C4-2B (cell line): ENCODE data around the gene NUDT4.
A peak's percentile ranks its signal among the peaks of the same experiment; 100 is the strongest.

Experiments used
- H3K27ac ChIP-seq: fragments of 450-650 bp; 2 replicates; pipeline ENCODE4 v1.5.1; 2017
- ZFX ChIP-seq: fragments of 450-650 bp; IDR thresholded peaks from 2 replicates; pipeline ENCODE4 v1.6.1; 2017
- TF ChIP-seq, protein P1 (sequence below): fragments of 450-650 bp; conservative IDR thresholded peaks from 2 replicates; pipeline ENCODE4 v1.5.1; 2017; ENCODE audit warnings: mild to moderate bottlenecking

The NUDT4 gene

GRCh38 chr12:93377252-93378195 lies at the start of gene NUDT4:
Gene NUDT4, plus strand, starts transcription at chr12:93377925. Its CDS starts 398 bp downstream, at chr12:93378323.
- TF ChIP-seq, protein P1, sequence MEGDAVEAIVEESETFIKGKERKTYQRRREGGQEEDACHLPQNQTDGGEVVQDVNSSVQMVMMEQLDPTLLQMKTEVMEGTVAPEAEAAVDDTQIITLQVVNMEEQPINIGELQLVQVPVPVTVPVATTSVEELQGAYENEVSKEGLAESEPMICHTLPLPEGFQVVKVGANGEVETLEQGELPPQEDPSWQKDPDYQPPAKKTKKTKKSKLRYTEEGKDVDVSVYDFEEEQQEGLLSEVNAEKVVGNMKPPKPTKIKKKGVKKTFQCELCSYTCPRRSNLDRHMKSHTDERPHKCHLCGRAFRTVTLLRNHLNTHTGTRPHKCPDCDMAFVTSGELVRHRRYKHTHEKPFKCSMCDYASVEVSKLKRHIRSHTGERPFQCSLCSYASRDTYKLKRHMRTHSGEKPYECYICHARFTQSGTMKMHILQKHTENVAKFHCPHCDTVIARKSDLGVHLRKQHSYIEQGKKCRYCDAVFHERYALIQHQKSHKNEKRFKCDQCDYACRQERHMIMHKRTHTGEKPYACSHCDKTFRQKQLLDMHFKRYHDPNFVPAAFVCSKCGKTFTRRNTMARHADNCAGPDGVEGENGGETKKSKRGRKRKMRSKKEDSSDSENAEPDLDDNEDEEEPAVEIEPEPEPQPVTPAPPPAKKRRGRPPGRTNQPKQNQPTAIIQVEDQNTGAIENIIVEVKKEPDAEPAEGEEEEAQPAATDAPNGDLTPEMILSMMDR, result no peak
- TF ChIP-seq ZFX, result no peak
- H3K27ac ChIP-seq, result peak within 1 kb of the TSS; percentile 94

- no peak overlapping the region for H3K27ac ChIP-seq
- TF ChIP-seq ZFX, result no peak
- TF ChIP-seq, protein P1, result no peak
These were observed 44.7 kb upstream of the NUDT4 start for GRCh38 chr12:93333054-93333453.

- H3K27ac ChIP-seq, result no peak overlapping the region
- TF ChIP-seq, protein P1, result no peak
- TF ChIP-seq ZFX, result no peak
These were observed 43.9 kb upstream of the NUDT4 start for GRCh38 chr12:93333828-93334227.

GRCh38 chr12:93335603-93336162 lies 42.0 kb upstream of the NUDT4 start:
- H3K27ac ChIP-seq, result no peak overlapping the region
- TF ChIP-seq, protein P1, result no peak
- no peak for TF ChIP-seq ZFX

DNA sequence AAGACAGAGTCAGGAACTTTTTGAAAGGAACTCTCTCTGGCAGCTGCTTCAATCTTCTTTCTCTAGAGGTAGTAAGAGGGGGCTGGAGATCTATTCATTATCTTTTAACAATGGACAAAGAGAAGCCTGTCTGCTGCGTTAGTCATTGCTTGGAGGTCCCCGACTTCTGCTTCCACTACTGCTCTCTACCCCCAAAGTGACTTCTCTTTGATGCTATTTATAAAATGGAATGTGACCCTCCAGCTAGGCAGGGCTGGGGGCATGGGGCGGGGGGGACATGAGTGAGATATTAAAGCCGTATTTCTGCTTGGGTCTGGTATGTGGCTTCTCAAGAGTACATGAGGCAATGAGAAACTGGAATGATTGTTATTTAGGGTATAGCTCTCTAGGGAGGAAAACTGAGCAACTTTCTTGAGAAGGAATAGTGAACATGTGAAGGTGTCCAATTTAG lies 41.4 kb upstream of the NUDT4 start:
- no peak overlapping the region for H3K27ac ChIP-seq
- TF ChIP-seq ZFX, result no peak
- TF ChIP-seq, protein P1, result no peak

GRCh38 chr12:93338598-93338997 lies 39.1 kb upstream of the NUDT4 start:
- H3K27ac ChIP-seq, result no peak overlapping the region
- TF ChIP-seq, protein P1, result no peak
- no peak for TF ChIP-seq ZFX

DNA sequence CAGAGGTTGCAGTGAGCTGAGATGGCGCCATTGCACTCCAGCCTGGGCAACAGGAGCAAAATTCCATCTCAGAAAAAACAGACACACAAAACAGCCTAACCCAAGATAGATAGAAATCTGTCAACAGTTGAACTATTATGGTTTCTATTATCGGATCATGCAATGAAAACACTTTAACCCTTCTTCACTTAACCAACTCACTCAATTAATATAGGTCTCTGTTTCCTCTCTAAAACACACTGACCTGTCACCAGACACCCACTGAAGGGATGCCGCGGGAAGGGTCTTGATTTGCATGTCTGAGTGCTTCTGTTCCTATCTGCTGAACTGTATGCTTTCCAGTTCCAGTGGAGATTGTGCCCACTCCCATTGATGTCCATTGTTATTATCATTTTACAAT lies 38.0 kb upstream of the NUDT4 start:
- no peak overlapping the region for H3K27ac ChIP-seq
- TF ChIP-seq, protein P1, result no peak
- TF ChIP-seq ZFX, result no peak
